Nephron (organoid): ENCODE data around the gene ZBTB12.

Experiments used
- H3K27ac Mint-ChIP-seq, 3 experiments: 2 replicates each; pipeline ENCODE4 v1.8.0; 2020; ENCODE audit warnings: mixed read lengths in 3 of 3, mild to moderate bottlenecking in 2 of 3, moderate library complexity in 1 of 3
- H3K27me3 Mint-ChIP-seq: 2 replicates; pipeline ENCODE4 v1.8.0; 2021; ENCODE audit warnings: low read depth, mild to moderate bottlenecking, moderate library complexity, mixed read lengths
- H3K36me3 Mint-ChIP-seq: 2 replicates; pipeline ENCODE4 v1.8.0; 2020; ENCODE audit warnings: low read depth, mixed read lengths
- H3K4me1 Mint-ChIP-seq: 2 replicates; pipeline ENCODE4 v1.8.0; 2020; ENCODE audit warnings: mixed read lengths
- H3K4me3 Mint-ChIP-seq, 3 experiments: 2 replicates each; pipeline ENCODE4 v1.8.0; 2020; ENCODE audit warnings: mild to moderate bottlenecking in 3 of 3, mixed read lengths in 3 of 3, moderate library complexity in 2 of 3
- H3K9me3 Mint-ChIP-seq: 2 replicates; pipeline ENCODE4 v1.8.0; 2020; ENCODE audit warnings: mixed read lengths
- TF ChIP-seq, protein P1 (sequence below), 3 experiments: fragments of 200-600 bp; sonication (generic); IDR thresholded peaks; one replicate each; pipeline ENCODE4 v1.5.0; 2021; ENCODE audit warnings: antibody characterized with exemption in 3 of 3; ENCODE audit not compliant: unreplicated experiment in 3 of 3

Gene ZBTB12

DNA sequence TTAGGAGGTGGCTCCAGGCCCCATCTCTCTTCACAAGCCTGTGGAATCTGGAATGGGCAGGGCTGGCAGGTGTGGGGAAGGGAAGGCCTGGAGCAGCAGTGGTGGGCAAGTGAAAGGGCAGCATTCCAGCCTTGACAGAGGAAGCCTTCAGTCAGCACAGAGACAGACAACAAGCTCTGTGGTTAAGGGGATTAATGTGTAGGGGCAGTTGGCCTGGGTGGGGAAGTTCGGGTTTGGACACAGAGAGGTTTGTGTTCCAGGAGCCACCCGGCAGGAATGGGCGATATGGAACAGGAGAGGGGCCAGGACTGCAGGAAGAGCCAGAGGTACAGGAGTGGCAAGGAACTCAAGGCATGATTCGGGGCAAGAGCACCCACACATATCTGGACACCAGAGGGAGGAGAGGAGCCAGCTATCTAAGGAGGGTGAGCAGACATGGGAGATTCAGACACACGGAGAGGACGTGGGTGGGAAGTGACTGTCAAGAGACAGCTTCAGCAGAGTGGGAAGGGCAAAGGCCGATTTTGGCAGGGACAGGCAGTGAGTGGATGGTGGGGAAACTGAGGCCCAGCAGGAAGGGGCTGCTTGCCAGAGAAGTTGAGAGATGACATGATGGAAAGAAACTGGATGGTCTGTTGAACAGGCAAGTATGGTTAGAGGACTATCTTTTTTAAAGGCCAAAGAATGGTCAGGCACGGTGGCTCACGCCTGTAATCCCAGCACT is 20.6 kb downstream of the ZBTB12 start:
- Mint-ChIP-seq H3K27me3 (no peaks in the 10 kb centered on the region), H3K27ac (no peak overlapping the region), H3K4me3 (no peak overlapping the region), H3K9me3 (no peaks in the 10 kb centered on the region), H3K4me1 (no peaks in the 10 kb centered on the region), H3K36me3 (peaks cover 48% of the 10 kb centered on the region)
- TF ChIP-seq, protein P1, sequence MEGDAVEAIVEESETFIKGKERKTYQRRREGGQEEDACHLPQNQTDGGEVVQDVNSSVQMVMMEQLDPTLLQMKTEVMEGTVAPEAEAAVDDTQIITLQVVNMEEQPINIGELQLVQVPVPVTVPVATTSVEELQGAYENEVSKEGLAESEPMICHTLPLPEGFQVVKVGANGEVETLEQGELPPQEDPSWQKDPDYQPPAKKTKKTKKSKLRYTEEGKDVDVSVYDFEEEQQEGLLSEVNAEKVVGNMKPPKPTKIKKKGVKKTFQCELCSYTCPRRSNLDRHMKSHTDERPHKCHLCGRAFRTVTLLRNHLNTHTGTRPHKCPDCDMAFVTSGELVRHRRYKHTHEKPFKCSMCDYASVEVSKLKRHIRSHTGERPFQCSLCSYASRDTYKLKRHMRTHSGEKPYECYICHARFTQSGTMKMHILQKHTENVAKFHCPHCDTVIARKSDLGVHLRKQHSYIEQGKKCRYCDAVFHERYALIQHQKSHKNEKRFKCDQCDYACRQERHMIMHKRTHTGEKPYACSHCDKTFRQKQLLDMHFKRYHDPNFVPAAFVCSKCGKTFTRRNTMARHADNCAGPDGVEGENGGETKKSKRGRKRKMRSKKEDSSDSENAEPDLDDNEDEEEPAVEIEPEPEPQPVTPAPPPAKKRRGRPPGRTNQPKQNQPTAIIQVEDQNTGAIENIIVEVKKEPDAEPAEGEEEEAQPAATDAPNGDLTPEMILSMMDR (IDR thresholded peaks at IDR 0.05; ENCODE audit: unreplicated experiment in 3 of 3): no peak

DNA sequence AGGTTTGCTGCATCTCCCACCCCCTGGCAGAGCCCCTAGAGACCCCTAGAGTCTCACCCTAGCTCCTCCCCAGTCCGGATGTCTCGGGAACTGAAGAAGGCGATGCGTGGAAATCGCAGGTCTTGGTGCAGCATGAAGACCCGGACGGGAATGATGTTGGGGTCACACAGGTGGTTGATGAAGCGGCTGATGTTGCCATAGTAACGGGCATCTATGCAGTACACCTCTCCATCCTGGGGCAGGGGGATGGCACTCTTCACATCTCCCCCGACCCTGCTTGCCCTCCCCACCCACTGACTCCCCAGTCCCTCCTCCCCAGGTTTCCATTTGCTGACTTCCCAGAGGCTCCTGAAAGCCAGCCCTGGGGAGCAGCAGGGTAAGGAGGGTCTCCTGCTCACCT is 21.3 kb downstream of the ZBTB12 start:
- Mint-ChIP-seq H3K9me3 (no peaks in the 10 kb centered on the region), H3K4me1 (no peaks in the 10 kb centered on the region), H3K36me3 (peaks cover 41% of the 10 kb centered on the region), H3K27ac (no peak overlapping the region), H3K27me3 (no peaks in the 10 kb centered on the region), H3K4me3 (no peak overlapping the region)
- TF ChIP-seq, protein P1 (IDR thresholded peaks at IDR 0.05; ENCODE audit: unreplicated experiment in 3 of 3): no peak

DNA sequence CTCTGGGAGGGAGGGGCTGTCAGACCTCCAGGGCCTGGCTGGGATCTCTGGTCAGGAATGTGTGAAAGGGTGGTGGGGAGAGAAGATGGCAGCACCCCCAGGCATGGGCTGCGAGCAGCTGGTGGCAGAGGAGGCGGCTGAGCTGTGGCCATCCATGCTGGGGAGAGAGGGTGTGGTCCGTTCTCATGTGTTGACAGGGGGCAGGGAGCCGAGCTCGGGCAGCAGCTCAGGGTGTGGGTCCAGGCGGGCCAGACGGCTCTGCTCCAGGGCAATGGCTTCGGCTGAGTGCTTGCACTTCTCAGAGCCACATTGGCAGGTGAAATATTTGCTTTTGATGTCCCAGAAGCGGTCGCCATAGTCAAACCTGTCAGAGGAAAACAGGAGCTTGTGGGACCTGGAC is 22.0 kb downstream of the ZBTB12 start:
- Mint-ChIP-seq H3K9me3 (no peaks in the 10 kb centered on the region), H3K4me1 (no peaks in the 10 kb centered on the region), H3K4me3 (no peak overlapping the region), H3K36me3 (peaks cover 34% of the 10 kb centered on the region), H3K27me3 (no peaks in the 10 kb centered on the region), H3K27ac (no peak overlapping the region)
- TF ChIP-seq, protein P1 (IDR thresholded peaks at IDR 0.05; ENCODE audit: unreplicated experiment in 3 of 3): no peak

DNA sequence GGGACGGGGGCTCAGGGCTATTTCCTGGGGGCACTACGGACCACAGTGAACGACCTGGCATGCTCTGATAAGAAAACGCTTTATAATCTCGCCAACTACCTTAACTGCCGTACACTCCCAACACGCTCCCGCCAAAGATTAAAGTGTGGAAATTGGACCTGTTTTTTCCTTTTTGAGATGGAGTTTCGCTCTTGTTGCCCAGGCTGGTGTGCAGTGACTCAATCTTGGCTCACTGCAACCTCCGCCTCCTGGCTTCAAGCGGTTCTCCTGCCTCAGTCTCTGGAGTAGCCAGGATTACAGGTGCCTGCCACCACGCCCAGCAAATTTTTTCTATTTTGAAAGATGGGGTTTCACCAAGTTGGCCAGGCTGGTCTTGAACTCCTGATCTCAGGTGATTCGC is 22.7 kb downstream of the ZBTB12 start:
- Mint-ChIP-seq H3K4me3 (peak overlapping the region in 2 of 3 experiments; percentile 52 to 74), H3K27ac (peak overlapping the region in 2 of 3 experiments; percentile 36 to 93), H3K36me3 (peaks cover 33% of the 10 kb centered on the region), H3K9me3 (no peaks in the 10 kb centered on the region), H3K27me3 (no peaks in the 10 kb centered on the region), H3K4me1 (no peaks in the 10 kb centered on the region)
- TF ChIP-seq, protein P1 (IDR thresholded peaks at IDR 0.05; ENCODE audit: unreplicated experiment in 3 of 3): no peak

DNA sequence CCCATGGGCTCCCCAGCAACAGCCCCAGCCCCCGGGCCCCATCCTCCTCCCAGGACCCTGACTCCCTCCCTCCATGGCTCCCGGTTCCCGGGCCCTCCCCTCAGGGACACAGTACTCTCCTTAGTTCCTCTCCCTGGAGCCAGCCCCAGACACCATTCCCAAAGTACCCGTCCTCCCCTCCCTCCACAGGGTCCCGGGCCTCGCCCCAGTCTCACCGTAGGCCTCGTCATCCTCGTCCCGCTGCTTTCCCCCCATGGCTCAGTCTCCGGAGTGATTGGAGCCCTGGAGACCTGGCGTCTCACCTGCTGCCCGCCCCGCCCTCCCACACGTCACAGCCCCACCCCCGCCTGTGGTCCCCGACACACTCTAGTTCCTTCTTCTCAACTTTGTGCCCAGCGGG is 23.2 kb downstream of the ZBTB12 start, which contains the start of gene SLC44A4:
Gene SLC44A4, minus strand, starts transcription at position 272 of the 400 bp plus-strand sequence. Its CDS starts 17 bp downstream, at position 255.
- no peaks in the 10 kb centered on the region for H3K27me3 Mint-ChIP-seq
- peak within 1 kb of the TSS; percentile 58 to 93 (median 88) for H3K27ac Mint-ChIP-seq
- H3K4me3 Mint-ChIP-seq: peak within 1 kb of the TSS; percentile 24 to 74 (median 60)
- TF ChIP-seq, protein P1 (IDR thresholded peaks at IDR 0.05; ENCODE audit: unreplicated experiment in 3 of 3): no peak
- H3K9me3 Mint-ChIP-seq: no peaks in the 10 kb centered on the region
- no peaks in the 10 kb centered on the region for H3K4me1 Mint-ChIP-seq
- H3K36me3 Mint-ChIP-seq: peaks cover 33% of the 10 kb centered on the region

DNA sequence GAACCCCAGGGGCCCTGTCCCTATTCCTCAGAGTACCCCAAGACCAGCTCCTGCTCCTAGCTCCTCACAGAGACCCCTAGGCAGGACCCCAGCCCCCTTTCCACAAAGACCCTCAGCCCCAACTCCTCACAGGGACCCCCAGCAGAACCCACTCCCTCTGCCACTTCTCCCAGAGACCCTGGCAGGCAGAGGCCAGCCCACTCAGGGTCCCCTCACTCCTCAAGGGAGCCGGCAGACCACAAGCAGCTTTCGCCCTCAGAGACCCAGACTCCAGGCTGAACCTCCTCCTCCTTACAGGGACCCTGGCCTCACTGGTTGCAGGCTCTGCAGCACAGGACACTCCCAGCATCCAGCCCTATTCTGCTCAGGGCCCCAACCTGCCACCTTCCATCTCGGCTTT is 23.7 kb downstream of the ZBTB12 start:
- Mint-ChIP-seq H3K27ac (peak overlapping the region; percentile 58 to 93 (median 88)), H3K36me3 (peaks cover 33% of the 10 kb centered on the region), H3K9me3 (no peaks in the 10 kb centered on the region), H3K4me3 (peak overlapping the region; percentile 24 to 74 (median 60)), H3K4me1 (no peaks in the 10 kb centered on the region), H3K27me3 (no peaks in the 10 kb centered on the region)
- TF ChIP-seq, protein P1 (IDR thresholded peaks at IDR 0.05; ENCODE audit: unreplicated experiment in 3 of 3): no peak
